GM15510 (cell line): ENCODE measurements around the gene MARCKSL1.
A peak's percentile ranks its signal among the peaks of the same experiment; 100 is the strongest.

Experiments used
- POLR2A ChIP-seq: IDR thresholded peaks from 3 replicates; pipeline ENCODE4 v1.6.1; 2011; ENCODE audit warnings: borderline replicate concordance; ENCODE audit not compliant: insufficient read length; ENCODE audit errors: extremely low read depth

MARCKSL1 gene

DNA sequence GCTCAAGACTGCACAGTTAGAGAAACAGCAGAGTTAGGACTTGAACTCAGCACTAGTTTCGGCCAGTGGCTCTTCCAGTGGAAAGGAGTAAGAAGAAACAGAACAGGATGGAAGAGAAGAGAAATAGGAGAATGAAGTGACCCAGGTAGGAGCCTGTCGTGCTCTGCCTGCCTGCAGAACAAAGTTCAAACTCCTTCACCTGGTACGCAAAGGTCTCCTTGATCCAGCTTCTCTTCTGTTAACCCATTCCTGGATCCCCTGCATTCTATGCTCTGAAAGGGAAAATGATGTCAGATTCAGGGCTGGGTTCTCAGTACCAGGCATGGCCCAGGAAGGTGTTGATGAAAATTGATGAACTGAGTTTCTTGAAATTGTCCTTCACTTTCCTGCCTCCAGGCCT is 22.4 kb upstream of the MARCKSL1 start:
- TF ChIP-seq POLR2A = no peak

DNA sequence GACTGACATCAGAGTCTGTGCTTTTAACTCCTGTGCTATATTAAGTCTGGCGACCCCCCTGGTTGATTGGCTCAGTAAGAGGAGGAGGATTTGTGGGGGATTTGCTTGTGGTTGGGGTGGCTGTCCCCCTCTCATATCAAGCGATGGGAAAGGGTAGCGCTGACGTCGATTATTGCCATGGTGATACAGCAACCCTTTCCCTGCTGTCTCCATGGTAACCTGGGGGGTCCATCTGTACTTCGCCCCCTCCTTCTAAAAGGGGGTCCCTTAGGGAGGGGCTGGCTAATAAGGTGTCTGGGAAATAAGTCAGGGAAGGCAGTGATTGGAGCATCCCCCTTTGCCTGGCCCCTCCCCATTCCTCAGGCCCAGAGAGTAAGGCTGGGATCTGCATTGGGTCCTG is 21.6 kb upstream of the MARCKSL1 start:
- TF ChIP-seq POLR2A = no peak

DNA sequence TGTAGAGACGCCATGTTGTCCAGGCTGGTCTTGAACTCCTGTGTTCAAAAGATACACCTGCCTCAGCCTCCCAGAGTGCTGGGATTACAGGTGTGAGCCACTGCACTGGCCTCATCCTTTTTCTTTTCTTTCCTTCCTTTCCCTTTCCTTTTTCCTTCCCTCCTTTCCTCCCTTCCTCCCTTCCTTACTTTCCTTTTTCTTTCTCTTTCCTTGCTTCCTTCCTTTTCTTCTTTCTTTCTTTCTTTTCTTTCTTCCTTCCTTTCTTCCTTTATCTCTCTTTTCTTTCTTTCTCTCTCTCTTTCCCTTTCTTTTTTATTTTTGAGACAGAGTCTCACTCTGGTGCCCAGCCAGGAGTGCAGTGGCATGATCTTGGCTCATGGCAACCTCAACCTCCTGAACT is 20.4 kb upstream of the MARCKSL1 start:
- TF ChIP-seq POLR2A = no peak

DNA sequence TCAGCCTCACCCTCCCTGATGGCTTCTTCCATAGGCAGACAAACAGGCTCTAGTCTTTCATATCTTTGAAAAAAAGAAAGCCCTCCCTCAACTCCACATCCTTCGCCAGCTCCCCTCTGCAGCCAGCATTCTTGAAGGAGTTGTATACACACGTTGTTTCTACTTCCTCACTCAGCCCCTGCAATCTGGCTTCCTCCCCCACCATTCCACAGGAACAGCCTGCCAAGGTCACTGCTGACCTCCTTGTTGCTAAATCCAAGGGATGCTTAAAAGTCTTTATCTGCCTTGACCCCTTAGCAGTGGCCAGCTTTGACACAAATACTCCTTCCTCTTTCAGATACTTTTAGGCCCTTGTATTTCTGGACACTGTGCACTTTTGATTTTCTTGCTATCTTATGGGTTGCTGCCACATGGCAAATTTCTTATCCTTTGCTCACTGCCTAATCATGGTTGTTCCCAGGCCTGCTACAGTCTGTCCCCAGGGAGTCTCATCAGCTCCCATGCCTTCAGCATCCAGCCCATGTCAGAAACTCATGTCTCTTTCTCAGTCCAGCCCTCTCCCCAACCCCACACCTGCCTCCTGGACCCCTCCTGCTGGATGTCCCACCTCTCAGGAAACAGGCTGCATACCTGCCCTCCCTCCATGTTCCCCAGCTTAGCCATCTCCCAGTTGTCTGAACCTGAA is 18.0 kb upstream of the MARCKSL1 start:
- no peak for TF ChIP-seq POLR2A

DNA sequence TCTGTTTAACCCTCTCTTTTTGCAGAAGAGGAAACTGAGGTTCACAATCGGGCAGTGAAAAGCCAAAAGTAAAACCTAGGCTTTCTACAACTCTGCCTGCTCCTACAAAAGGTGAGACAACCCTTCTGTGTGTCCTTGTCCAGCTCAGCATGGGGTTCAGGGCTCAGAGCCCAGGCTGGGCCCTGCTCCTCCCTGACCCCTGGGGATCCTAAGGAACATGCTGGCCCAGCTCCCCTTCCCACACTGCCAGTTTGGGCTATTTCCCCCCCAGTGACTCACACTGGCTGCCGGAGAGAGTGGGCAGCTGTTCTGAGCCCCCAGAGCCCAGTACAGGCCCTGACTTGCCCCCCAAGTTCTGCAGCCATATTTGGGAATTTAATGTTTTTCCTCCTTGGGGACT is 17.4 kb upstream of the MARCKSL1 start:
- no peak for TF ChIP-seq POLR2A

DNA sequence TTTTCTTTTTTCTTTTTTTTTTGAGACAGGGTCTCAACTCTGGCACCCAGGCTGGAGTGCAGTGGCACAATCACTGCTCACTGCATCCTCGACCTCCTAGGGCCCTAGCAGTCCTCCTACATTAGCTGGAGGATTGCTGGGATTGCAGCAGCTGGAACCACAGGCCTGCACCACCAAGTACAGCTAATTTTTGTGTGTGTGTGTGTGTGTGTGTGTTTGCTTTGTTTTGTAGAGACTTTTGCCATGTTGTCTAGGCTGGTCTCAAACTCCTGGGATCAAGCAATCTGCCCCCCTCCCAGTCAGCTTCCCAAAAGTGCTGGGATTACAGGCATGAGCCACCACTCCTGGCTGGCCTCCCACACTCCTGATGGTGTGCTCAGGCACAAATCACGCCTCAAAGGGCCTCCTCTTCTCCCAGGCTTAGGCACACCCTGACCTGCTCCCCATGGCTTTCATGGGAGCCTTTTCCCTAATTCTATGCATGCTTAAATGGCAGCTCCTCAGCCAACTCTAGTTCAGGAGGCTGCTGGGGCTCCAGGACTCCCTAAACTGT is 16.9 kb upstream of the MARCKSL1 start:
- no peak for TF ChIP-seq POLR2A

DNA sequence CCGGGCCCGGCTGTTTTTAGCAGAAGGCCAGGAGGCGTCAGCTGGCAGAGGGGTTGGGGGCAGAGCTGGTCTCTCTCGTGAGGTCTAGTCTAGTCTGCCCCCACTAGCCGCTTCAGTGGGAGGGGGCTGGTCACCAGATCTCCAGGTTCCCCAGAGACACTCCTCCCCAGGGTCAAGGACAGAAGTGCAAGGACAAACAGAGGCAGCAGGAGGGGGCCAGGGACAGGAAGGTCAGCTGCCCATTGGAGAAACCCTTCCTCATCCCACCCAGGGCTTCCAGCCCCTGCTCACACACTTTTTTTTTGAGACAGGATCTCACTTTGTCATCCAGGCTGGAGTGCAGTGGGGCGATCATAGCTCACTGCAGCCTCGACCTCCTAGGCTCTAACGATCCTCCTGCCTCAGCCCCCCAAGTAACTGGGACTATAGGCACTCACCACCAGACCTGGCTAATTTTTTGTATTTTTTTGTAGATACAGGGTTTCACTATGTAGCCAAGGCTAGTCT is 16.3 kb upstream of the MARCKSL1 start:
- TF ChIP-seq POLR2A = no peak

DNA sequence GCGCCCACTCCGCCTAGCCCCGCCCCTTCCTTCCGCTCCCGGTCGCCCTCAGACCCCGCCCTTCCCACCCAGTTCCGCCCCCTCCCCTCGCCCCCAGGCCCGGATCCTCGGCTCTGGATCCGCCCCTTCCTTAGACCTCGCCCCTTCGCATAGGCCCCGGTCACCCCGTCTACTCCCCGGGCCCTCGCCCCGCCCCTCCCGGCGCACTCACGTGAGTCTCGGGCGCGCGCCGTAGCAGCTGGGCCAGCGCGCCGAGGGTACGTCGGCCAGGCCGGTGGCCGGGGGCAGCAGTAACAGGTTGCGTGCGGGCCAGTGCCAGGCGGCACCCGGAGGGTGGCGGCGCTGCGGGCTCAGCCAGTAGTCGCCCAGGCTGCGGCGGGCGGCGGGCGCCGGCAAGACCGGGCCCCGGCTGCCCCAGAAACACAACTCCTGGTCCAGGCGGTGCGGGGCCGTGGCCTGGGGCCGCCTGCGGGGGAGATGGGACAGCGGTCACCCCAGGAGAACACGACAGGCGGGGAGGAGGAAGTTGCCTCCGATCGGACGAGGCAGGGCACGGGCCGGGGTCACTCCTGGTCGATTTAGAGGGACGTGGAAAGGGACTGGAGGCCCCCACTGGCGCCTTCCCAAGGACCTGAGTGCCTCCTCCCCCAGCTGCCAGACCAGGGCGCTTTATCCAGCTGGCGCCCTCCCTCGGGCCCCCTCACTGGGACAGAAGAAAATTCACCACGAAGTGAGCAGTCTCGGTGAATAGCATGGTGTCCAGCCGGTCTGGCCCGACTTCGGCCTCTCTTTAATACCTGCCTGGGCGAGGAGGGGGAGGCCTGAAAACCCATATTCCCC is 15.6 kb upstream of the MARCKSL1 start:
- peak; percentile 74 for TF ChIP-seq POLR2A

DNA sequence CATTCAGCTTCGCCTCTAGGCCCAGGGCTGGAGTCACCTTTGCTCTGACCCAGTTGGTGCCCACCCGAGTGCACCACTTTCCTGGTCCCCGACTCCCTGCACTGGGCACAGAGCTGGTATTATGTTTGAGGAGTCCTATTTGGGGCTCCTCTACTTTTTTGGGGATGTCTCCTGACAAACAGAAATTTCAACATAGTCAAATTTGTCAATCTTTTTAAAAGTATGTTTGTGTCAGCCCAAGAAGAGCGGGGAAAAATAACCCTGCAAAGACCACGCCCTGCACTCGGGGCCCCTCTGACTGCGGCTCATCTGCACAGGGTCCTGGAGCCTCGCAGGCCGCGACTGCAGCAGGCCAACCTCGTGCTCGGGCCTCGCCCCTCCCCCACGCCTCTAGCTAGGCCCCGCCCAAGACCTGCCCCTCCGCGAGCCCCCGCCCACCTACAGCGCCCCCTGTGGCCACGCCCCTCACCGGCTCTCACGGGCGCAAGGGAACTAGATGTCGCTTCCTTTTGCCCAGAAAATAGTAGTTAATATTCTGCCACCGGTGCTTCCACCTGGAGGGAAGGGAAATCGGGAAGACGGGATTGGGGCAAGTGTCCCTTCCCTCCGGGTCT is 14.9 kb upstream of the MARCKSL1 start:
- no peak for TF ChIP-seq POLR2A

DNA sequence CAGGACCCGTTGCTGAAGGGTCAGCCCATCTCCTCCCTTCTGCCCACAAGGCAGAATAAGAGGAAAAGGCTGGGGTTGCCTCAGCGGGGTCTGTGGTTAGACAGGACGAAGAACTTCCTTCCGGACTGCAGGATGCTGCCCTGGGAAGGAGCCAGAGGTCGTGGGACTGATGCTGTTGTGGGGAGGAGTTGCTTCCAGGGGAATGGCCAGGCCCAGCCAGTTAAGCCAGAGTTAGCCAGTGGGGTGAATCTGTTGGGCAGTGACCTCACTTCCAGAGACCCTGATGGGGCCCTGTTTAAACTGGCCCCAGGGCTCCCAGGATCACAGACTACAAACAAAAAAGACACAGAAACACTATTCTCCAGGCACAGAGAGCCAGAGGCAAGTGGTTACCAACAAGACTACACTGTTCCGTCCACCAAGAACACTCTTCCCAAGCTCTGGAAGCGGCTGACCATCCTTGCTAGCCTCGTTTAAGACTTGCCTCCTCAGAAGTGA is 13.2 kb upstream of the MARCKSL1 start:
- TF ChIP-seq POLR2A = no peak

DNA sequence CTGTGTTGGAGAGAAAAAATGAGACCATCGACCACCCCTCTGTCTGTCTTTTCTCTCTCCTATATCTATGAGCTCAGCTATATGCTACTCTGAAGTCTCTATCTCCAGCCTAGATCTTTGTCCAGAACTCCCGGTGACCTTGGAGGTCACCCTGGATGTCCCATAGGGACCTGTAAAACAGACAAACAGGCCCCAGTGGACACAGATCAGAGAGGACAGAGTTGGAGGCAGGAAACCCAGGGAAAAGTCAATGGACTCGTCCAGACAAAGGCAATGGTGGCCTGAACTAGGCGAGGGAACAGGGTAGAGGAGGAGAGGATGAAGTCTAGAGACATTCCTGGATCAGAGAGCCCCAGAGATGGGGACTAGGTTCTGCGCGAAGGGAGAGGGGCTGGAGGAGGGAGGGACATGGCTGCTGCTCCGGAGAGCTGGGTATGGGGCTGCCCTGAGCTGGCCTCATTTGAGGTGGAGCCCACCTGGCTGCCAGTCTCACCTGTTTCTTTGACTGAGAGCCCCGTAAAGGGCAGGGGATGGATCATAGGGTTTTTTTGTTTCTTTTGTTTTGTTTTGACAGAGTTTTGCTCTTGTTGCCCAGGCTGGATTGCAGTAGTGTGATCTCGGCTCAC is 10.6 kb upstream of the MARCKSL1 start:
- no peak for TF ChIP-seq POLR2A

DNA sequence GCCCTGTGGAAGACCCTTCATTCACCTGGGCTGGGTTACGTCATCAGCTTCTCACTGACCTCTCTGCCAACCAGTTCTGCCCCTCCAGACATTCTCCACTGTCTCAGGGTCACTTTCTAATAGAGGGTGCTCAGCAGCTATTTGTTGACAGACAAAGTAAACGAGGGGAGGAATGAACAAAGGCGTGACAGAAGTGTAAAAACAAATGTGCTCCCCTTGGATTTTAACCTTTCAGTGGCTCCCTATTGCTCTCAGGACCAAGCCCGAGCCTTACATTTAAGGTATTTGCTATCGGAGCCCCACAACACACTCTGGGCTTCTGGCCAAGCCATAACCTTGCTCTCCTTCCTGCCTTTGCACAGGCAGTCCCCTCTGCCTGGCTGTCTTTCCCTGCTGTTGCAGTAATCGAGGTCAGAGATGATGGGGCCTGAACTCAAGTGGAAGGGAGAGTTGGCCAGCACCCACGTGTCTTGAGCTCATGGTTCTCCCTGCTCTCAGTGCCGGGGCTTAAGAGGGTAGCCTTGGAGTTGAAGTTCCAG is 9.3 kb upstream of the MARCKSL1 start:
- TF ChIP-seq POLR2A = no peak

DNA sequence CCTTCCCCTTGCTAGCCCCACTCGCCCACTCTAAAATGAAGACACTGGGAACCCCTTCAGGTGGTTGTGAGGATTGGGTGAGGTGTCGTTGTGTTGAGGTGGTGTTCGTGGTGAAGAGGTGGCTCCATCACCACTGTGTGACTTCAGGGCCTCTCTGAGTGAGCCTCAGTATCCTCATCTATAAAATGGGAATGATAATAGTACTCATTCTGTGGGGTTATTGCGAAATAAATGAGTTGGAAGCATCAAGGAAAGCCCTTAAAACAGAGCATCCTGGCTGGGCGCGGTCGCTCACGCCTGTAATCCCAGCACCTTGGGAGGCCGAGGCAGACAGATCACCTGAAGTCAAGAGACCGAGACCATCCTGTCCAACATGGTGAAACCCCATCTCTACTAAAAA is 6.7 kb upstream of the MARCKSL1 start:
- TF ChIP-seq POLR2A = no peak

DNA sequence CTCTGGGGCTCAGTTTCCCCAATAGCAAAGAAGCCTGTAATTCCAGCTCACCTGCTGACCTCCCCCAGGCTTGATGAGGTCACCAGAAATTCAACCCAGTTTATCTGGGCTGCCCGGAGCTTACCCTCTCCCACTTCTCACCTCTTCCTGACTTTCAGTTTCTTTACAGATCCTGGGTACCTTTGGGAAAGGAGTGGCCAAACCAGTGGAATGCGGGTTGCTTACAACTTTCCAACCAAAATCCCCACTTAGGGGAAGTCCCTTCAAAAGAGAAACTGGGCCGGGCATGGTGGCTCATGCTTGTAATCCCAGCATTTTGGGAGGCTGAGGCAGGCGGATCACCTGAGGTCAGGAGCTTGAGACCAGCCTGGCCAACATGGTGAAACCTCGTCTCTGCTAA is 5.9 kb upstream of the MARCKSL1 start:
- no peak for TF ChIP-seq POLR2A

DNA sequence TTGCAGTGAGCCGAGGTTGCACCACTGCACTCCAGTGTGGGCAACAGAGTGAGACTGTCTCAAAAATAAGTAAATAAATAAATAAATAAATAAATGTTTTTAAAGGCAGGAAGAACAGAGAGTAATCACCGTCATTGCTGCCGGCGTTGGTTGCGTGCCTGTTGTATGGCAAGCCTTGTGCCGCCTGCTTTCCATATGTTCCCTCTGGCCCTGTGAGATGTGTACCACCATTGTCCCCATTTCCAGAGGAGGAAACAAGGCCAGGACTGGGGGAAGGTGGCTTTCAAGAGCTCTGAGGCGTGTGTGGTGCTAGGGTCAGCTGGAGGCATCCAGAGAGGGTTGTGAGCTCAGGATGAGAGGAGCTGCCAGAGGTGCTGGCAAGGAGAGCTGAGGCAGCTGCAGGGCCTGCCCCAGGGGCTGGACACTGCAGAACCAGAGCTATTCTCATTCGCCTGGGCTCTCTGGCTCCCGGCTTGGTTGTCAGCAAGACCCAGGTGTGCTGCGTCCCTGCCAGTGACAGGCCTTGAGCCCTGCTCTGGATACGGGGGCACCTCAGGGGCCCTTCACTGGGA is 5.2 kb upstream of the MARCKSL1 start:
- no peak for TF ChIP-seq POLR2A
